Measurements from ENCODE around the gene ZNF778. TPM values are rescaled to one million over a fixed set of nuclear protein-coding genes. Genes with fewer than 3 reads are reported as not detected.

ZNF778 gene
- total RNA-seq, 2 donors from 2014 or later: 13.0 to 16.3 TPM

- Mint-ChIP-seq H3K4me3 (peak overlapping the region; percentile 50), H3K4me1 (peaks cover 2% of the 10 kb centered on the region), H3K27me3 (ENCODE audit: insufficient read depth) (peaks cover 53% of the 10 kb centered on the region), H3K27ac (no peak overlapping the region), H3K9me3 (peaks cover 8% of the 10 kb centered on the region), H3K36me3 (ENCODE audit: low read depth) (no peaks in the 10 kb centered on the region)
- no peak overlapping the region for H3K9ac ChIP-seq (ENCODE audit: extremely low read depth, low read length, poor library complexity, severe bottlenecking)
- TF ChIP-seq CTCF (conservative IDR thresholded peaks at IDR 0.05): no peak
- no peaks in the 10 kb centered on the region for H3K36me3 ChIP-seq (ENCODE audit: control insufficient read depth, insufficient read depth, low read length)
- peaks cover 52% of the 10 kb centered on the region for H3K27me3 ChIP-seq (ENCODE audit: control insufficient read depth, insufficient read depth, low read length, poor library complexity, severe bottlenecking)
- WGBS, 2 experiments (ENCODE audit: insufficient coverage in 1 of 2, insufficient read length in 1 of 2): 1 to 4% methylated on average over 17 to 100 of the region's 111 CpGs
- DNase-seq: peak; percentile 98
- H3K9me3 ChIP-seq (ENCODE audit: control insufficient read depth, low read length): peaks cover 6% of the 10 kb centered on the region
- H3K4me1 ChIP-seq (ENCODE audit: control insufficient read depth, insufficient read depth, low read length): no peaks in the 10 kb centered on the region
- H3K4me3 ChIP-seq (ENCODE audit: low read length): no peak overlapping the region
- H3K27ac ChIP-seq (ENCODE audit: low read depth, low read length): no peak overlapping the region
Measured at GRCh38 chr16:89201439-89202377, 15.8 kb upstream of the ZNF778 start.

GRCh38 chr16:89202422-89203215 is 14.9 kb upstream of the ZNF778 start:
- no peaks in the 10 kb centered on the region for H3K36me3 ChIP-seq (ENCODE audit: control insufficient read depth, insufficient read depth, low read length)
- peaks cover 2% of the 10 kb centered on the region for H3K4me1 Mint-ChIP-seq
- WGBS, 2 experiments (ENCODE audit: insufficient coverage in 1 of 2, insufficient read length in 1 of 2): 53 to 56% methylated on average over 43 to 49 of the region's 49 CpGs
- no peak overlapping the region for H3K27ac Mint-ChIP-seq
- H3K27me3 Mint-ChIP-seq (ENCODE audit: insufficient read depth): peaks cover 53% of the 10 kb centered on the region
- H3K9ac ChIP-seq (ENCODE audit: extremely low read depth, low read length, poor library complexity, severe bottlenecking): no peak overlapping the region
- H3K9me3 Mint-ChIP-seq: peaks cover 8% of the 10 kb centered on the region
- no peaks in the 10 kb centered on the region for H3K36me3 Mint-ChIP-seq (ENCODE audit: low read depth)
- H3K4me1 ChIP-seq (ENCODE audit: control insufficient read depth, insufficient read depth, low read length): no peaks in the 10 kb centered on the region
- no peak overlapping the region for H3K4me3 ChIP-seq (ENCODE audit: low read length)
- peak; percentile 52 for DNase-seq
- TF ChIP-seq CTCF (conservative IDR thresholded peaks at IDR 0.05): no peak
- peak overlapping the region; percentile 50 for H3K4me3 Mint-ChIP-seq
- H3K9me3 ChIP-seq (ENCODE audit: control insufficient read depth, low read length): peaks cover 6% of the 10 kb centered on the region
- peaks cover 52% of the 10 kb centered on the region for H3K27me3 ChIP-seq (ENCODE audit: control insufficient read depth, insufficient read depth, low read length, poor library complexity, severe bottlenecking)
- H3K27ac ChIP-seq (ENCODE audit: low read depth, low read length): no peak overlapping the region

GRCh38 chr16:89207993-89208392 is 9.5 kb upstream of the ZNF778 start:
- Histone ChIP-seq H3K36me3 (ENCODE audit: control insufficient read depth, insufficient read depth, low read length) (no peaks in the 10 kb centered on the region), H3K27ac (ENCODE audit: low read depth, low read length) (no peak overlapping the region), H3K4me1 (ENCODE audit: control insufficient read depth, insufficient read depth, low read length) (no peaks in the 10 kb centered on the region), H3K27me3 (ENCODE audit: control insufficient read depth, insufficient read depth, low read length, poor library complexity, severe bottlenecking) (peaks cover 30% of the 10 kb centered on the region), H3K4me3 (ENCODE audit: low read length) (no peak overlapping the region), H3K9ac (ENCODE audit: extremely low read depth, low read length, poor library complexity, severe bottlenecking) (no peak overlapping the region), H3K9me3 (ENCODE audit: control insufficient read depth, low read length) (no peaks in the 10 kb centered on the region)
- TF ChIP-seq CTCF (conservative IDR thresholded peaks at IDR 0.05): no peak
- DNase-seq: no peak
- H3K4me1 Mint-ChIP-seq: no peaks in the 10 kb centered on the region
- no peak overlapping the region for H3K4me3 Mint-ChIP-seq
- H3K36me3 Mint-ChIP-seq (ENCODE audit: low read depth): no peaks in the 10 kb centered on the region
- H3K27ac Mint-ChIP-seq: no peak overlapping the region
- peaks cover 34% of the 10 kb centered on the region for H3K27me3 Mint-ChIP-seq (ENCODE audit: insufficient read depth)
- H3K9me3 Mint-ChIP-seq: peaks cover 2% of the 10 kb centered on the region
- WGBS, 2 experiments (ENCODE audit: insufficient coverage in 1 of 2, insufficient read length in 1 of 2): 95% methylated on average over 4 of the region's 4 CpGs; no CpG with 5 or more reads in 1 of the 2 experiments
